ENCODE results near the gene PNCK. TPM values are rescaled to one million over a fixed set of nuclear protein-coding genes. Genes with fewer than 3 reads are reported as not detected.

The PNCK gene
- total RNA-seq, 1 experiment from 2014 or later = 26.8 TPM

GRCh38 chrX:153634236-153634635, 39.4 kb downstream of the PNCK start:
- no peaks in the 10 kb centered on the region for H3K4me1 Mint-ChIP-seq
- Histone ChIP-seq H2BK120ac (ENCODE audit: low read depth, low read length, poor library complexity, severe bottlenecking) (no peak overlapping the region), H3K27ac (ENCODE audit: insufficient read length, low read depth, low read length) (no peak overlapping the region), H3T11ph (ENCODE audit: low read length) (no peak overlapping the region), H3K4me1 (ENCODE audit: insufficient read depth, low read length) (no peaks in the 10 kb centered on the region), H4K20me1 (ENCODE audit: control insufficient read depth, insufficient read depth, insufficient read length) (peaks cover 2% of the 10 kb centered on the region), H3K79me1 (ENCODE audit: insufficient read depth, low read depth, low read length, poor library complexity, severe bottlenecking) (no peaks in the 10 kb centered on the region), H3K4me2 (ENCODE audit: insufficient read depth, insufficient read length, low read length) (no peak overlapping the region), H2AFZ (ENCODE audit: low read length) (no peak overlapping the region), H3K14ac (ENCODE audit: insufficient read depth, low read length) (no peak overlapping the region), H3K4ac (ENCODE audit: low read depth, low read length) (no peak overlapping the region), H3K56ac (ENCODE audit: insufficient read length, low read depth, low read length) (no peak overlapping the region), H2BK12ac (ENCODE audit: insufficient read length, low read depth, low read length) (no peak overlapping the region), H3K9me3 (ENCODE audit: control insufficient read depth, low read depth, low read length) (peaks cover 22% of the 10 kb centered on the region), H4K8ac (replicated peaks; ENCODE audit: insufficient read length, low read depth, low read length) (no peak overlapping the region), H3K79me2 (ENCODE audit: insufficient read depth, low read length) (no peaks in the 10 kb centered on the region), H2AK5ac (ENCODE audit: insufficient read length, low read length) (no peak overlapping the region), H3K23ac (ENCODE audit: insufficient read length, low read depth, low read length) (no peak overlapping the region), H4K91ac (ENCODE audit: insufficient read length, low read depth, low read length) (no peak overlapping the region), H4K5ac (ENCODE audit: insufficient read length, low read depth, low read length) (no peak overlapping the region), H2BK15ac (ENCODE audit: low read depth, low read length) (no peak overlapping the region), H2BK20ac (ENCODE audit: low read depth, low read length, poor library complexity, severe bottlenecking) (no peak overlapping the region), H3K27me3 (ENCODE audit: insufficient read depth, low read length) (no peaks in the 10 kb centered on the region), H3K18ac (ENCODE audit: insufficient read length, low read depth, low read length) (no peak overlapping the region), H2BK5ac (ENCODE audit: insufficient read length, low read length) (no peak overlapping the region), H3K9ac (ENCODE audit: extremely low read depth, insufficient read length, low read length) (no peak overlapping the region), H3K23me2 (ENCODE audit: insufficient read length, low read depth, low read length, poor library complexity, severe bottlenecking) (no peaks in the 10 kb centered on the region)
- H3K4me3 Mint-ChIP-seq = no peak overlapping the region
- peaks cover 61 to 88% of the 10 kb centered on the region in 2 experiments for H3K9me3 Mint-ChIP-seq
- peaks cover 0 to 11% (median 0%) of the 10 kb centered on the region in 3 experiments; a peak in 3 of 7 replicates for H3K36me3 Mint-ChIP-seq (ENCODE audit: insufficient read depth in 1 of 3, low read depth in 3 of 3)
- no peak overlapping the region for H3K27ac Mint-ChIP-seq
- peaks cover 28% of the 10 kb centered on the region for H3K27me3 Mint-ChIP-seq (ENCODE audit: low read depth)
- WGBS (ENCODE audit: extremely low coverage, insufficient read length, low lambda C conversion rate) = no CpG with 5 or more reads among the region's 9 CpGs
- TF ChIP-seq, protein P1, sequence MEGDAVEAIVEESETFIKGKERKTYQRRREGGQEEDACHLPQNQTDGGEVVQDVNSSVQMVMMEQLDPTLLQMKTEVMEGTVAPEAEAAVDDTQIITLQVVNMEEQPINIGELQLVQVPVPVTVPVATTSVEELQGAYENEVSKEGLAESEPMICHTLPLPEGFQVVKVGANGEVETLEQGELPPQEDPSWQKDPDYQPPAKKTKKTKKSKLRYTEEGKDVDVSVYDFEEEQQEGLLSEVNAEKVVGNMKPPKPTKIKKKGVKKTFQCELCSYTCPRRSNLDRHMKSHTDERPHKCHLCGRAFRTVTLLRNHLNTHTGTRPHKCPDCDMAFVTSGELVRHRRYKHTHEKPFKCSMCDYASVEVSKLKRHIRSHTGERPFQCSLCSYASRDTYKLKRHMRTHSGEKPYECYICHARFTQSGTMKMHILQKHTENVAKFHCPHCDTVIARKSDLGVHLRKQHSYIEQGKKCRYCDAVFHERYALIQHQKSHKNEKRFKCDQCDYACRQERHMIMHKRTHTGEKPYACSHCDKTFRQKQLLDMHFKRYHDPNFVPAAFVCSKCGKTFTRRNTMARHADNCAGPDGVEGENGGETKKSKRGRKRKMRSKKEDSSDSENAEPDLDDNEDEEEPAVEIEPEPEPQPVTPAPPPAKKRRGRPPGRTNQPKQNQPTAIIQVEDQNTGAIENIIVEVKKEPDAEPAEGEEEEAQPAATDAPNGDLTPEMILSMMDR (conservative IDR thresholded peaks at IDR 0.05) = no peak
- DNase-seq = no peak
